ENCODE data around the gene FITM1. TPM values are rescaled to one million over a fixed set of nuclear protein-coding genes. Genes with fewer than 3 reads are reported as not detected.

FITM1 gene
- total RNA-seq, 6 donors from 2014 or later = 0.63 to 0.89 (median 0.82) TPM; not detected in 2

DNA sequence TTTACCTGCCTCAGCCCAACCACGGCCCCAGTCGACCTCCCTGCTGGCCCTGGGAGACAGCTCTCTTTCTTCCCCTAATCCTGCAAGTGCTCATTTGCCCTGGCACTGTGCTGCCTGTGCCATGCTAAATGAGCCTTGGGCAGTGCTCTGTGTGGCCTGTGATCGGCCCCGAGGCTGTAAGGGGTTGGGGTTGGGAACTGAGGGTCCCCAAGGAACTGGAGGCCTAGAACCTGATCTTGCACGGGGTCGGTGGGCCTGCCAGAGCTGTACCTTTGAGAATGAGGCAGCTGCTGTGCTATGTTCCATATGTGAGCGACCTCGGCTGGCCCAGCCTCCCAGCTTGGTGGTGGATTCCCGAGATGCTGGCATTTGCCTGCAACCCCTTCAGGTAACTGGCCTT is 19.6 kb downstream of the FITM1 start:
- TF ChIP-seq POLR2AphosphoS5 (IDR thresholded peaks at IDR 0.05) (no peak), EP300 (IDR thresholded peaks at IDR 0.05) (no peak)

DNA sequence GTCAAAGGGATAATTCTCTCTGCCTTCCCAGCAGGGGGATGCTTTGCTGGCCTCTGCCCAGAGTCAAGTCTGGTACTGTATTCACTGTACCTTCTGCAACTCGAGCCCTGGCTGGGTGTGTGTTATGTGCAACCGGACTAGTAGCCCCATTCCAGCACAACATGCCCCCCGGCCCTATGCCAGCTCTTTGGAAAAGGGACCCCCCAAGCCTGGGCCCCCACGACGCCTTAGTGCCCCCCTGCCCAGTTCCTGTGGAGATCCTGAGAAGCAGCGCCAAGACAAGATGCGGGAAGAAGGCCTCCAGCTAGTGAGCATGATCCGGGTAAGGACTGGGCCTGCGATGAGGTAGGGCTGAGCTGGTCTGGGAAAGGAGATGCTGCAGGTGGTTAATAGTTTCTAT is 20.1 kb downstream of the FITM1 start:
- H3K27ac ChIP-seq = no peak overlapping the region
- DNase-seq = no peak
- ATAC-seq (ENCODE audit: low FRiP score in 2 of 2) = no peak
- no peaks in the 10 kb centered on the region for H3K27me3 ChIP-seq
- peaks cover 36 to 69% (median 53%) of the 10 kb centered on the region in 4 donors for H3K36me3 ChIP-seq
- TF ChIP-seq POLR2A (IDR thresholded peaks at IDR 0.05) (no peak), EP300 (IDR thresholded peaks at IDR 0.05) (no peak), POLR2AphosphoS5 (IDR thresholded peaks at IDR 0.05) (no peak), CTCF (IDR thresholded peaks at IDR 0.05) (no peak)
- no peak overlapping the region for H3K4me3 ChIP-seq
- H3K9me3 ChIP-seq = no peaks in the 10 kb centered on the region
- WGBS, 2 donors = 93 to 100% methylated on average over 2 to 9 of the region's 9 CpGs
- H3K4me1 ChIP-seq = peaks cover 10 to 32% (median 16%) of the 10 kb centered on the region in 4 donors

More for the DNA sequence above, 19.6 kb downstream of the FITM1 start:
- 93 to 98% methylated on average over 5 to 9 of the region's 9 CpGs for WGBS, 2 donors
- no peaks in the 10 kb centered on the region for H3K27me3 ChIP-seq
- peaks cover 15 to 37% (median 20%) of the 10 kb centered on the region in 4 donors for H3K4me1 ChIP-seq
- ATAC-seq (ENCODE audit: low FRiP score in 2 of 2) = no peak
- DNase-seq = no peak
- H3K27ac ChIP-seq = no peak overlapping the region
- no peak overlapping the region for H3K4me3 ChIP-seq
- H3K9me3 ChIP-seq = no peaks in the 10 kb centered on the region
- H3K36me3 ChIP-seq = peaks cover 31 to 64% (median 48%) of the 10 kb centered on the region in 4 donors

DNA sequence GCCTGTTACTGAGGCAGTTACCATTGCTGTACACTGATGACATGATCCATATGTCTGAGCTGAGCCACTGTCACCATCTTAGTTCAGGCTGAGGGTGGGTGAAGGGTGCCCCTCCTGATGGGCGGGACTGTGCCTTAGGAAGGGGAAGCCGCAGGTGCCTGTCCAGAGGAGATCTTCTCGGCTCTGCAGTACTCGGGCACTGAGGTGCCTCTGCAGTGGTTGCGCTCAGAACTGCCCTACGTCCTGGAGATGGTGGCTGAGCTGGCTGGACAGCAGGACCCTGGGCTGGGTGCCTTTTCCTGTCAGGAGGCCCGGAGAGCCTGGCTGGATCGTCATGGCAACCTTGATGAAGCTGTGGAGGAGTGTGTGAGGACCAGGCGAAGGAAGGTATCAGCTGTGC is 20.5 kb downstream of the FITM1 start:
- TF ChIP-seq EP300 (IDR thresholded peaks at IDR 0.05) (no peak), POLR2AphosphoS5 (IDR thresholded peaks at IDR 0.05) (no peak), POLR2A (IDR thresholded peaks at IDR 0.05) (no peak), CTCF (IDR thresholded peaks at IDR 0.05) (no peak)
- Histone ChIP-seq H3K27me3 (no peaks in the 10 kb centered on the region), H3K27ac (no peak overlapping the region), H3K36me3 (peaks cover 40 to 73% (median 57%) of the 10 kb centered on the region in 4 donors), H3K4me3 (no peak overlapping the region), H3K9me3 (no peaks in the 10 kb centered on the region), H3K4me1 (peaks cover 8 to 28% (median 12%) of the 10 kb centered on the region in 4 donors)
- 83 to 92% methylated on average over 5 to 9 of the region's 9 CpGs for WGBS, 2 donors
- ATAC-seq (ENCODE audit: low FRiP score in 2 of 2) = no peak
- DNase-seq = no peak

DNA sequence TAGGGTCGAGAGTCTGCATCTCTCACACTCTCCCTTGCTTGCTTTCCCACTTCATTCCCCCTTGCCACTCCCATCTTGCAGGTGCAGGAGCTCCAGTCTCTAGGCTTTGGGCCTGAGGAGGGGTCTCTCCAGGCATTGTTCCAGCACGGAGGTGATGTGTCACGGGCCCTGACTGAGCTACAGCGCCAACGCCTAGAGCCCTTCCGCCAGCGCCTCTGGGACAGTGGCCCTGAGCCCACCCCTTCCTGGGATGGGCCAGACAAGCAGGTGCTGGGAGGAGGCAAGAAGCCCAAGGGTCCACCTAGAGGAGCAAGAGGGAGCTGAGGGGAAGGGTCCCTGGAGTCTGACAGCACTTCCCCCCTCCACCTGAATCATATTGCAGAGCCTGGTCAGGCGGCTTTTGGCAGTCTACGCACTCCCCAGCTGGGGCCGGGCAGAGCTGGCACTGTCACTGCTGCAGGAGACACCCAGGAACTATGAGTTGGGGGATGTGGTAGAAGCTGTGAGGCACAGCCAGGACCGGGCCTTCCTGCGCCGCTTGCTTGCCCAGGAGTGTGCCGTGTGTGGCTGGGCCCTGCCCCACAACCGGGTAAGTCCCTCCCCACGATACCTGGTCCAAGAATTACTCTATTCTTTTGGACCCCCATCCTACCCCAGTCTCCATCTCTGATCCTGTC is 21.1 kb downstream of the FITM1 start:
- Histone ChIP-seq H3K4me1 (peaks cover 8 to 25% (median 10%) of the 10 kb centered on the region in 4 donors), H3K27me3 (no peaks in the 10 kb centered on the region), H3K36me3 (peaks cover 45 to 79% (median 61%) of the 10 kb centered on the region in 4 donors), H3K27ac (no peak overlapping the region), H3K4me3 (no peak overlapping the region), H3K9me3 (no peaks in the 10 kb centered on the region)
- TF ChIP-seq POLR2A (IDR thresholded peaks at IDR 0.05) (no peak), POLR2AphosphoS5 (IDR thresholded peaks at IDR 0.05) (no peak), CTCF (IDR thresholded peaks at IDR 0.05) (no peak), EP300 (IDR thresholded peaks at IDR 0.05) (no peak)
- WGBS, 2 donors = 92 to 96% methylated on average over 14 to 16 of the region's 16 CpGs
- DNase-seq (no peak), ATAC-seq (ENCODE audit: low FRiP score in 2 of 2) (no peak)

GRCh38 chr14:24155100-24155499 is 24.6 kb downstream of the FITM1 start:
- TF ChIP-seq POLR2A (IDR thresholded peaks at IDR 0.05) (no peak), POLR2AphosphoS5 (IDR thresholded peaks at IDR 0.05) (no peak), CTCF (IDR thresholded peaks at IDR 0.05) (no peak), EP300 (IDR thresholded peaks at IDR 0.05) (no peak)
- DNase-seq = no peak
- no peak overlapping the region for H3K4me3 ChIP-seq
- WGBS, 2 donors = 94 to 96% methylated on average over 7 to 10 of the region's 10 CpGs
- H3K9me3 ChIP-seq = no peaks in the 10 kb centered on the region
- H3K36me3 ChIP-seq = peaks cover 49 to 90% (median 73%) of the 10 kb centered on the region in 4 donors
- peak overlapping the region in 1 of 4 donors; percentile 23 for H3K27ac ChIP-seq
- ATAC-seq (ENCODE audit: low FRiP score in 2 of 2) = no peak
- no peaks in the 10 kb centered on the region for H3K27me3 ChIP-seq
- peaks cover 0 to 1% (median 0%) of the 10 kb centered on the region in 4 donors for H3K4me1 ChIP-seq
